Skeletal muscle satellite cell (primary cell): ENCODE data around the gene PI4KA.

Source experiments
- H3K27me3 ChIP-seq: 2 replicates; pipeline ENCODE4 v1.7.0; 2013; ENCODE audit warnings: low read length; ENCODE audit not compliant: control insufficient read depth, insufficient read depth
- H3K36me3 ChIP-seq: 2 replicates; pipeline ENCODE4 v1.7.0; 2013; ENCODE audit warnings: mild to moderate bottlenecking, control low read depth, low read length; ENCODE audit not compliant: insufficient read depth
- H3K4me1 ChIP-seq: 2 replicates; pipeline ENCODE4 v1.7.0; 2013; ENCODE audit warnings: low read length; ENCODE audit not compliant: control insufficient read depth, insufficient read depth
- H3K4me2 ChIP-seq: 2 replicates; pipeline ENCODE4 v1.7.0; 2013; ENCODE audit warnings: mild to moderate bottlenecking, low read length
- H3K4me3 ChIP-seq: 2 replicates; pipeline ENCODE4 v1.7.0; 2013; ENCODE audit warnings: low read length
- H3K9ac ChIP-seq: 2 replicates; pipeline ENCODE4 v1.7.0; 2013; ENCODE audit warnings: mild to moderate bottlenecking, low read depth, low read length, moderate library complexity
- H3K9me3 ChIP-seq: replicated peaks from 2 replicates; pipeline ENCODE4 v1.7.0; 2013; ENCODE audit warnings: mild to moderate bottlenecking, control low read depth, low read length

PI4KA gene

DNA sequence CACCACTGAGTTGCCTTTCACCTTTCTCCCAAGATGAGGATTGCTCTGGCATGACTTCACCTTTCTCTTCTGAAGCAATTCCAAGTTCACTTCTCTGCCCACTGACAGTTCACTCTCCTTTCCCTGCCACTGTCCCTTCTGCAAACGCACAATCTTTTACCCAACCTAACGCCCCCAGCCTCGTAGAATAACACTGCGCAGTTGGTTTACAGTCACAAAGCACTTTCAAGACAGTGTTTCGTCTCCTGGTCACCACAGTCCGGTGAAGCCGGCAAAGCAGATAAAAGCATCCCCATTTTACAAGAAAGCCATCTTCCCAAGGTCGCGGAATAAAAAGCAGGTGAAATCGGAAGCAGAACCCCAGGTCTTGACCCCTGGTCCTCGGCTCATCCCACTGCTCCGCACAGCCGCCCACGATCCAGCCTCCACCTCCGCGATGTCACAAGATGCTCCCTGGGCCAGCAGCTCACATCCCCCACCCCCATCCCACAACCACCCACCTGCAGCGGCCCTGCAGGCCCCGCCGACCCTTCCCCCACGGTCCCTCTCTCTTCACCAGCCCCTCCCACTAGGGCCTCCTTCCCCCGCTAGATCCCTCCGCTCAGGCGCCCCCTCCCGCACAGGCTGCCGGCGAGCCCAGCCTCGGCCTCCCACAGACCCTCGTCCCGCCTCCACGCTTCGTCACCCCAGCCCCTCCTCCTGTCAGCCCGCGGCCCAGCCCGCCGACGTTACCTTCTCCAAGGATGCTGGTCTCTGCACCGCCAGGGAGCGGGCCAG lies 585 bp downstream of the PI4KA start:
- Histone ChIP-seq H3K36me3 (peaks cover 5% of the 10 kb centered on the region), H3K4me3 (peak overlapping the region; percentile 85), H3K4me1 (peaks cover 26% of the 10 kb centered on the region), H3K4me2 (peak overlapping the region; percentile 91), H3K9ac (peak overlapping the region; percentile 89), H3K9me3 (no peaks in the 10 kb centered on the region), H3K27me3 (no peaks in the 10 kb centered on the region)

DNA sequence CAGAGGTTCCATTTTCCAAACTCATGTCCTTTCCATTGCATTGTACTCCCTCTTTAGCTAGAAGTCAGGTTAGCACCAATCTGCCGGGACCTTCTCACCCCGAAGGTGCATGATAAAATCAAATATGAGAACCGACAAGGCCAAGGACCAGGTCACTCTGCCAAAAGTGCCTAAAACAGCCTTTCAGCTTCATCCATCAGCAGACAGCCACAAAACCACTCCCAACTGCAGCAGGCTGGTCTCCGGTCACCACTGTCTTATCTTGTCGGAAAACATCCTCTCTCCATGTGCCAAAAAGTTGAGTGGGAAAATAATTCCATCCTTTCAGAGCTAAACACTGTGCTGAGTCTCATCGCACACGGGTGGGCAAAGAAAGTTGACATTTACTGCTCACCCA lies 1.4 kb downstream of the PI4KA start:
- Histone ChIP-seq H3K36me3 (peaks cover 2% of the 10 kb centered on the region), H3K9ac (peak overlapping the region; percentile 89), H3K27me3 (no peaks in the 10 kb centered on the region), H3K4me2 (peak overlapping the region; percentile 91), H3K9me3 (no peaks in the 10 kb centered on the region), H3K4me3 (peak overlapping the region; percentile 85), H3K4me1 (peaks cover 26% of the 10 kb centered on the region)

DNA sequence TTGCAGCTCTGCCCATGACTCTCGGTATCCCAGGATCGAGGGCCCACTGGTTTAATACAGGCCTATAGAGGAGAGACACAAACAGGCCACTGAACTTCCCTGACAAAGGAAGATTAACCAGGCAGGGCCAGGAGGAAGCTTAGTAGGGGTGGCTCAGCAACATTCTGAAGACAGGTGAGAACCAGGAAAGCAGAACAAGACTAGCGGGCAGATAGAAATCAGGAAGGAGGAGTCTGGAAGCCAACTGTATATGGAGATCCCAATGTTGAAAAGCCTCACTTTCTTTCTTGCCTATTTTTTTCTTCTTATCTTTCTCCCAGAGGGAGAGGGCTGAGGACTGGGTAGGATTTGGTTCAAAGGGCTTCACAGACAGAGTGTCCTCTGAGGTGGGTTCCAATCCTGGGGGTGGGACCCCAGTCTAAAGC lies 5.4 kb downstream of the PI4KA start:
- Histone ChIP-seq H3K4me1 (peaks cover 20% of the 10 kb centered on the region), H3K9ac (no peak overlapping the region), H3K36me3 (no peaks in the 10 kb centered on the region), H3K4me3 (no peak overlapping the region), H3K27me3 (no peaks in the 10 kb centered on the region), H3K4me2 (no peak overlapping the region), H3K9me3 (no peaks in the 10 kb centered on the region)

DNA sequence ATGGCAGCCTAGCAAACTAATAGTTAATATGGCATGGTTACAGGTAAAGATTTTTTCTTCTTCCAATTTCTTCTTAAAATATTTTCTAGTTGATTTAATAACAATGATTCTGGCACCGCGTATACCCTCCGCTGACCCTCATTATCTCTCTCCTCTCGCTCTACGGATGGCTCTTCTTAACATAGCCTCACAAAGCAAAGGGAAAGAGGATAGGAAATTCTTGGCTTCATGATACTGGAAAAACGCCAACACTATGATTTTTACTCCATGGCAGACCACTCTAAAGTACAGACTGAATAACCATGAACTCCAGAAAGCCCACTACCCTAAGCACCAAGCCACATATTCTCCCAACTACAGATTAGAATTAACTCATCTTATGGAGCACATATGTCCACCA lies 6.1 kb downstream of the PI4KA start:
- no peak overlapping the region for H3K9ac ChIP-seq
- no peak overlapping the region for H3K4me3 ChIP-seq
- no peak overlapping the region for H3K4me2 ChIP-seq
- no peaks in the 10 kb centered on the region for H3K9me3 ChIP-seq
- no peaks in the 10 kb centered on the region for H3K27me3 ChIP-seq
- peaks cover 16% of the 10 kb centered on the region for H3K4me1 ChIP-seq
- H3K36me3 ChIP-seq, result no peaks in the 10 kb centered on the region

DNA sequence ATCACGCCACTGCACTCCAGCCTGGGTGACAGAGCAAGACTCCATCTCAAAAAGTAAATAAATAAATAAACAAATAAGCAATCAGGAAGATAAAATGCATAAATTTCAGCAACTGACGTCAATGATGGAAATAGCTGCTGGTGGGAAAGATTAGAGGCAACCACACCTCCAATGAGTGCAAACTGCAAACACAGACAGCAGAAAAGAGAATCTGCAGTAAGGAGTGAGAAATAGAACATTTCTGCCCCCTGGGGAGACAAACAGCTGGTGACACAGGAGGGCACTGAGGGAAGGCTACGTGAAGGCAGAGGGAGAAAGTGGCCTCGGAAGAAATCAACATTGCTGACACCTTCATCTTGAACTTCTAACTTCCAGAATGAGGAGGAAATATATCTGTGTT lies 6.5 kb downstream of the PI4KA start:
- Histone ChIP-seq H3K9ac (no peak overlapping the region), H3K4me3 (no peak overlapping the region), H3K4me1 (peaks cover 12% of the 10 kb centered on the region), H3K9me3 (no peaks in the 10 kb centered on the region), H3K27me3 (no peaks in the 10 kb centered on the region), H3K36me3 (no peaks in the 10 kb centered on the region), H3K4me2 (no peak overlapping the region)

DNA sequence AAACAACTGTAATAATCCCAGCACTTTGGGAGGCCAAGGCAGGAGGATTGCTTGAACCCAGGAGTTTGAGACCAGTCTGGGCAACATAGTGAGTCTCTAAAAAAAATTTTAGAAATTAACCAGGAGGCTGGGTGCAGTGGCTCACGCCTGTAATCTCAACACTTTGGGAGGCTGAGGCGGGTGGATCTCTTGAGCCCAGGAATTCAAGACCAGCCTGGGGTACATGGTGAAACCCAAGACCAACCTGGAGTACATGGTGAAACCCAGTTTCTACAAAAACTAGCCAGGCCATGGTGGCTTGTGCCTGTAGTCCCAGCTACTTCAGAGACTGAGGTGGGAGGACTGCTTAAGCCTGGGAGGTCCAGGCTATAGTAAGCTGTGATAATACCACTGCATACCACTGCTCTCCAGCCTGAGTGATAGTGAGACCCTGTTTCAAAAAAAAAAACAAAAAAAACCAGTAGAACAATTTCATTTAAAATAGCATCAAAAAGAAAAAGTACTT lies 11.2 kb downstream of the PI4KA start:
- H3K4me3 ChIP-seq, result no peak overlapping the region
- H3K4me2 ChIP-seq, result no peak overlapping the region
- H3K9ac ChIP-seq, result no peak overlapping the region
- H3K9me3 ChIP-seq, result no peaks in the 10 kb centered on the region
- no peaks in the 10 kb centered on the region for H3K36me3 ChIP-seq
- no peaks in the 10 kb centered on the region for H3K27me3 ChIP-seq
- H3K4me1 ChIP-seq, result no peaks in the 10 kb centered on the region

DNA sequence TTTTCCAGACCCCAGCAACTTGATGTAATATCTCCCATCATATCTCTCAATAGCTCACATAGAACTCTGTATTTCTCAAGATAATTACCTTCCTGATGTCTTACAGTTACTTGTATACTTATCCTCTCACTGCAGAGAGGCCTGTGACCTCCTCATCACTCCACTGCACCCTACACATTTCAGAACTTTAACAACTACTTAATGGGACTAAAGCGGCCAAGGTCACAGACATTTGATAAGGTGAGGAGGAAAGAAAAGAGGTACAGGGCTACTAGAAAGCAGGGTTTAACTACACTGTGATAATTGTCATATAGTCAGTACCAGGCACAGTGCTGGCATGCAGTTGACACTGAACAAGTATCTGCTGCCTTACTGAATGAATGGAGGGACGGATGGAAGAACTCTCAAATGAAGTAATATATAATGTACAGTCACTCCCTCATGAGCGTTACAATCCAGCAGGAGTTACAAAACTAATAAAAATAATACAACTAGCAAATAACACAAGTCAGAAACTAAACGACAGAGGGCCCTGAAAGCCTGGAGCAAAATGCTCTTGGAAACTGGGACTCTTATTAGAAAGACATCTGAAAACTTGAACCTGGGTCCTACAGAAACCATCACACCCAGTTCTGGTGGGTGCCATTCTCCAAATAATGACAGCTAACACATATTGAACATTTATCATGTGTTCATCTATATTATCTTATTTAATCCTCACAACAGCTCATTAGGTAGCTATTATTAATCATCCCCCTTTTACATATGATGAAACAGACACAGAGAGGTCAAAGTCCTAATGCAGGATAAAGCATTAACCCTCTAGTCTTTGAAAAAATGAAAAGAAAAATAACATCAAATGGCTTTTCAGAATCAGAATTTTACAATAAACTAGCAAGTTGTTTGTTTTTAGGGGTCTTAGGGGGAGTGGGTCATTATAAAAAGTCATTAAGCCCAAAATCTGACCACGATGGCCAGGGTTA lies 14.3 kb downstream of the PI4KA start:
- H3K4me2 ChIP-seq, result no peak overlapping the region
- no peak overlapping the region for H3K4me3 ChIP-seq
- no peaks in the 10 kb centered on the region for H3K9me3 ChIP-seq
- no peaks in the 10 kb centered on the region for H3K4me1 ChIP-seq
- no peak overlapping the region for H3K9ac ChIP-seq
- no peaks in the 10 kb centered on the region for H3K27me3 ChIP-seq
- no peaks in the 10 kb centered on the region for H3K36me3 ChIP-seq

DNA sequence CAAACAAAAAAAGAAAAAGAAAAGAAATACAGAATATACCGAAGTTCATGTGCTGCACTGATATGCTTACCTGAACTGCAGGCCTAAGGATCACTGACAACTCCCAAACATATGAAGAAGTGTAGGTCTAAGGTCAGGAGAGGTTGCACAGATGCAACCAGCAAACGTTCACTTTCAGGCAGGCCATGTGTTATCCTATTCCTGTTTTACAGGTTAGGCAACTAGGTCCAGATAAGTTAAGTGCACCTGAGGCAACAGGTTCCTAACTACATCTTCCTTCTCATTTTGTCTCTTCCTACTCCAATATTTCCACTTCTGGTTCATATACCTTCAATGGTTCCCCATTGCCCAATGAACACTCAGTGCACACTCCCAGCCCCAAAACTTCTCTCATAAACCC lies 15.1 kb downstream of the PI4KA start:
- no peaks in the 10 kb centered on the region for H3K36me3 ChIP-seq
- H3K9ac ChIP-seq, result no peak overlapping the region
- no peaks in the 10 kb centered on the region for H3K4me1 ChIP-seq
- H3K4me2 ChIP-seq, result no peak overlapping the region
- H3K27me3 ChIP-seq, result no peaks in the 10 kb centered on the region
- H3K9me3 ChIP-seq, result no peaks in the 10 kb centered on the region
- no peak overlapping the region for H3K4me3 ChIP-seq

DNA sequence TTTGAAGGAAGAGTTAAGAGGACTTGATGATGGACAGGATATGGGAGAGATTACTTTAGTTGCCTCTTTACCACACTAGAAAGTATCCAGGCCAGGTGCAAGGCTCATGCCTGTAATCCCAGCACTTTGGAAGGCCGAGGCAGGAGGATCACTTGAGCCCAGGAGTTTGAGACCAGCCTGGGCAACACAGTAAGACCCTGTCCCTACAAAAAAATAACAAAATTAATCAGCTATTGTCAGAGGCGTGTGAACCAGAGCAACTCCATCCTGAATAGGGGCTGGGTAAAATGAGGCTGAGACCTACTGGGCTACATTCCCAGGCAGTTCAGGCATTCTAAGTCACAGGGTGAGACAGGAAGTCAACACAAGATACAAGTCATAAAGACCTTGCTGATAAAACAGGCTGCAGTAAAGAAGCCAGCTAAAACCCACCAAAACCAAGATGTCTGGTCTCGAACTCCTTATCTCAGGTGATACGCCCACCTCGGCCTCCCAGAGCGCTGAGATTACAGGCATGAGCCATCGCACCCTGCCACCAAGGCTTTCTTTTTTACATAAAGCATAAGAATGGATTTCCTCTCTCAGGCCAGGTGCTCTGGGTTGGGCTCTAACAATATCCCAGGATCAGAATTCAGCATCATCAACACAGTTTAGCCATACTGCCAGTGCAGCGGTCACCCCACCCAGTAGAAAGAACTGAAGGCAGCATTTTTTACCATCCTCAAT lies 17.8 kb downstream of the PI4KA start:
- no peaks in the 10 kb centered on the region for H3K4me1 ChIP-seq
- H3K4me3 ChIP-seq, result no peak overlapping the region
- no peak overlapping the region for H3K9ac ChIP-seq
- H3K27me3 ChIP-seq, result no peaks in the 10 kb centered on the region
- no peak overlapping the region for H3K4me2 ChIP-seq
- H3K9me3 ChIP-seq, result no peaks in the 10 kb centered on the region
- no peaks in the 10 kb centered on the region for H3K36me3 ChIP-seq

DNA sequence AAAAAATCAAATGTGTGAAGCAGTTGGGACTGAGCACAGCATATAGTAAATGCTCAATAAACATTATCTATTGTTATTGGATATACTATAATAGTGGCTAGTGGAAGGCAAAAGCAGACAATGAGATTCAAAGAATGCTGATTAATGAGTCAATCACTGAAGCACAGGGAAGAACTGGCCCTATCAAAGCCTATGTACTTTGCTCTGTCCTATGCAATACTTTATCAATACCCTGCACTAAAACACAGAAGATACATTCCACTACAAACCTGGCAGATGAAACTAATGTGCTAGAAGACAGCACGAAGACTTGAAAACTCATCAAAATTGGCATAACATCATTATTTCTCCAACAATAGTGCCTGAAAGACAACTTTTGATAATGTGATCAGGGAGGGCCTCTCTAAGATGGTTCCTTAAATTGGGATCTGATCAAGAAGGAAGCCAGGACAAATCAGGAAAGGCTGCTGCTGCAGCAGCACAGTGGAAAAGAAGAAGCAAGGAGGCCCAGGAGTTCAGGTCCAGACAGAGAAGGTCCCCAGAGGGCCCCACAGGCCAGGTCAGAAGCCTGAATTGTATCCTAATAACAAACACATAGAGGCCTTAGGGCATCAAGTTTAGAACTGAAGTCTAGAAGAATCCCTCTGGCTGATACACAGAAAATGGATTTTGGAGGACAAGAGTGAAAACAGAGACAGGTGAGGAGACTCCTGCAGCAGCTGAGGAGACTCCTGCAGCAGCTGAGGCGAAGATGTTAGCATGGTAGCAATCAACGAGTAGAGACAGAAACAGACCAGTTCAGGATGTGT lies 18.6 kb downstream of the PI4KA start:
- H3K27me3 ChIP-seq, result no peaks in the 10 kb centered on the region
- no peaks in the 10 kb centered on the region for H3K36me3 ChIP-seq
- no peaks in the 10 kb centered on the region for H3K9me3 ChIP-seq
- no peaks in the 10 kb centered on the region for H3K4me1 ChIP-seq
- H3K9ac ChIP-seq, result no peak overlapping the region
- H3K4me3 ChIP-seq, result no peak overlapping the region
- H3K4me2 ChIP-seq, result no peak overlapping the region
